ENCODE data around the gene TBC1D5.

DNA sequence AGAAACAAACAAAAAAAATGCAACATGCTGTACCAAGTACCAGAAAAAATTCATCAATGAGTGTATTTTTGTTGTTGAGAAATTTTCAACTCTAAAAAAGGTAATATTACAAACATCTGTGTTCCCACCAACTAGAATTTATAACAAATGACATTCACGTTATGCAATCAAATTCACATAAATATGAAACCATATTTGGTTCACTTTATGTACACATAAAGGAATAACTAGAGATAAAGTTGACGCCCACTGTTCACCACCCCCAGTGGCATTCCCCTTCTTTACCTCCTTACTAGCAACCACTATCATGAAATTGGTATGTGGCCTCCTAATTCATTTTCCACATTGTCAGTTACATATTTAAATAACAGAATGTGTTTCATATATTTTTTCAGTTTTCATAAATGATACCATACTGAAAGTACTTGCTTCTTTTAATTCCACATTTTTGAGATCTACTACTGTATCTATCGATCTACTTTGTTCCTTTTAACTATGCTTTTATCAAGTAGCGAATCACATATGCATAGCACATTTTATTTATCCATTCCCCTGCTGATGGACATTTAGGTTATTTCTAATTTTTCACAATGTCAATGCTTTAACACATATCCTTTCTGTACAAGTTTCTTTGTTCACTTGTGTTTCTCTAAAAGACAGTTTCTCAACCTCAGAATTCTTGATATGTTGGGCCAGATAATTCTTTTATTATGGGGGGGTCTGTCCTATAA is 34.5 kb downstream of the TBC1D5 start:
- TF ChIP-seq RAD21 (IDR thresholded peaks at IDR 0.05; ENCODE audit: low read depth): no peak
- TF ChIP-seq, protein P1, sequence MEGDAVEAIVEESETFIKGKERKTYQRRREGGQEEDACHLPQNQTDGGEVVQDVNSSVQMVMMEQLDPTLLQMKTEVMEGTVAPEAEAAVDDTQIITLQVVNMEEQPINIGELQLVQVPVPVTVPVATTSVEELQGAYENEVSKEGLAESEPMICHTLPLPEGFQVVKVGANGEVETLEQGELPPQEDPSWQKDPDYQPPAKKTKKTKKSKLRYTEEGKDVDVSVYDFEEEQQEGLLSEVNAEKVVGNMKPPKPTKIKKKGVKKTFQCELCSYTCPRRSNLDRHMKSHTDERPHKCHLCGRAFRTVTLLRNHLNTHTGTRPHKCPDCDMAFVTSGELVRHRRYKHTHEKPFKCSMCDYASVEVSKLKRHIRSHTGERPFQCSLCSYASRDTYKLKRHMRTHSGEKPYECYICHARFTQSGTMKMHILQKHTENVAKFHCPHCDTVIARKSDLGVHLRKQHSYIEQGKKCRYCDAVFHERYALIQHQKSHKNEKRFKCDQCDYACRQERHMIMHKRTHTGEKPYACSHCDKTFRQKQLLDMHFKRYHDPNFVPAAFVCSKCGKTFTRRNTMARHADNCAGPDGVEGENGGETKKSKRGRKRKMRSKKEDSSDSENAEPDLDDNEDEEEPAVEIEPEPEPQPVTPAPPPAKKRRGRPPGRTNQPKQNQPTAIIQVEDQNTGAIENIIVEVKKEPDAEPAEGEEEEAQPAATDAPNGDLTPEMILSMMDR (IDR thresholded peaks at IDR 0.05 in 2 of 3, conservative IDR thresholded peaks at IDR 0.05 in 1 of 3; ENCODE audit: borderline replicate concordance in 1 of 3, insufficient read depth in 1 of 3, low read depth in 2 of 3, low read length in 2 of 3): no peak
- TF ChIP-seq CEBPB (IDR thresholded peaks at IDR 0.05; ENCODE audit: low read depth): no peak
- no peak for TF ChIP-seq ZNF274 (IDR thresholded peaks at IDR 0.05; ENCODE audit: low read depth, low read length)
- no peak for TF ChIP-seq YY1 (IDR thresholded peaks at IDR 0.05; ENCODE audit: extremely low read depth, insufficient replicate concordance, low read depth, low read length)

All from HCT116 (cell line).